ENCODE results near the gene PACRG.
A peak's percentile ranks its signal among the peaks of the same experiment; 100 is the strongest.

PACRG gene

DNA sequence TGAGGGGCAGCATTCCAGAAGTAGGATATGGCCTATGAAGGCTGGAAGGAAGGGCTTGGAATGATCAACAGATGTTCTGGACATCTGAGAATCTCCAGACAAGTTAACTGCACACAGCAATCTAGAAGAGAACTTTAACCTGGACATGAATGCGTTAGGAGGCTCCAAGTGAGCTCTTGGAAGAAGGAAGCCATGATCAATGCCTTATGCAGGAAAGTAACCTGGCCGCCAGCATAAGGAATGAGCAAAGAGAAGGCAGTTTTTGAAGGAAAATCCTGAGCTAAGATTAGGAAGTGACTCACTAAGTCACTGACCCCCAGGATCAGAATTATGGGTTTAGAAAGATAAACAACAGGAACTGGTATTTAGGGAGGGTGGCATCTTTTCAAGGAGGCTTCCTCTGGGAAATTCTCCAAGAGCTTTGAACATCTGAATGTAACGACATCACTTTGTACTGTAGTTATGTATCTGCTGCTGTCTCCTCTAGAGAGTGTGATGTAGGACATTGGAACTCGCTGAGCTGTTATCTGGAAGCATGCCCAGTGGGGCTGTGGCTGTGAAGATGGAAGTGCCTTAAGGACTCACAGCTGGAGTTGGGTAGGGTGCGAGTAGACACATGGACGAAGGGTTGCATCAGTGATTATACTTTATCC is 236.8 kb downstream of the PACRG start:
- Mint-ChIP-seq H3K4me3 (no peak overlapping the region), H3K27me3 (ENCODE audit: low read depth, poor library complexity) (peaks cover 6% of the 10 kb centered on the region), H3K36me3 (ENCODE audit: low read depth) (peaks cover 5% of the 10 kb centered on the region), H3K9me3 (peaks cover 9% of the 10 kb centered on the region), H3K27ac (no peak overlapping the region), H3K4me1 (peaks cover 6% of the 10 kb centered on the region)
- TF ChIP-seq, protein P1, sequence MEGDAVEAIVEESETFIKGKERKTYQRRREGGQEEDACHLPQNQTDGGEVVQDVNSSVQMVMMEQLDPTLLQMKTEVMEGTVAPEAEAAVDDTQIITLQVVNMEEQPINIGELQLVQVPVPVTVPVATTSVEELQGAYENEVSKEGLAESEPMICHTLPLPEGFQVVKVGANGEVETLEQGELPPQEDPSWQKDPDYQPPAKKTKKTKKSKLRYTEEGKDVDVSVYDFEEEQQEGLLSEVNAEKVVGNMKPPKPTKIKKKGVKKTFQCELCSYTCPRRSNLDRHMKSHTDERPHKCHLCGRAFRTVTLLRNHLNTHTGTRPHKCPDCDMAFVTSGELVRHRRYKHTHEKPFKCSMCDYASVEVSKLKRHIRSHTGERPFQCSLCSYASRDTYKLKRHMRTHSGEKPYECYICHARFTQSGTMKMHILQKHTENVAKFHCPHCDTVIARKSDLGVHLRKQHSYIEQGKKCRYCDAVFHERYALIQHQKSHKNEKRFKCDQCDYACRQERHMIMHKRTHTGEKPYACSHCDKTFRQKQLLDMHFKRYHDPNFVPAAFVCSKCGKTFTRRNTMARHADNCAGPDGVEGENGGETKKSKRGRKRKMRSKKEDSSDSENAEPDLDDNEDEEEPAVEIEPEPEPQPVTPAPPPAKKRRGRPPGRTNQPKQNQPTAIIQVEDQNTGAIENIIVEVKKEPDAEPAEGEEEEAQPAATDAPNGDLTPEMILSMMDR (IDR thresholded peaks at IDR 0.05), result no peak
- no peak for DNase-seq

DNA sequence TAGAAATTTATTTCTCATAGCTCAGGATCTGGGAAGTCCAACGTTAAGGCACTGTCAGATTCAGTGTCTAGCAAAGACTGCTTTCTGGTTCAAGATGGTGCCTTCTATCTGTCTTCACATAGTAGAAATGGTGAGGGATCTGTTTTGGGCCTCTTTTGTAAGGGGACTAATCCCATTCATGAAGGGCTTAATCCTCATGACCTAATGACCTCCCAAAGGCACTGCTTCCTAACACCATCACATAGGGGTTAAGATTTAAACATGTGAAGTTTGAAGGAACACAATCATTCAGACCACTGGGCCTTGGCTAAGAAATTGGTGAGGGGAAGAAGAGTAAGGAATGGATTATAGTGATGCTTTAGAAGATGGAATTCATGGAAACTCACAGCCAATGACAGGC is 237.6 kb downstream of the PACRG start:
- no peak for DNase-seq
- TF ChIP-seq, protein P1 (IDR thresholded peaks at IDR 0.05), result no peak
- no peak overlapping the region for H3K4me3 Mint-ChIP-seq
- peaks cover 11% of the 10 kb centered on the region for H3K9me3 Mint-ChIP-seq
- H3K27me3 Mint-ChIP-seq (ENCODE audit: low read depth, poor library complexity), result peaks cover 6% of the 10 kb centered on the region
- peaks cover 5% of the 10 kb centered on the region for H3K36me3 Mint-ChIP-seq (ENCODE audit: low read depth)
- H3K4me1 Mint-ChIP-seq, result peaks cover 12% of the 10 kb centered on the region
- H3K27ac Mint-ChIP-seq, result no peak overlapping the region

DNA sequence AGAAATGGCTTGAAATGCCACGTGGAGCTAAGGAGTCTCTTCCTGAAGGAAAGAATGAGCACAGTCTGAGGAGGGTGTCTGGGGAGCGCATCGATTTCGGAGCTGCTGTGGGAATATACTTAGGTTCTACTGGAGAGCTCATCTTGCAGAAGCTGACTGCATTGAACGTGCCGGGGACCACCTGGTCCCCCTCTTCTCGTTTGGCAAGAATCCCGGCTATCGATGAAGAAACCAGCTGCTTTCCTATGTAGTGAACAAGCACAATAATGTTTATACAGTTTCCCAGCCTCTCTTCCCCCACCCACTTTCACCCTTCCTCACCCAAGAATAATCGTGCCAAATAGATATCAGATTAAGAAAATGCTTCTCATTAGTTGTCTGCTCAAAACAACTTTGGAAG is 242.5 kb downstream of the PACRG start:
- Mint-ChIP-seq H3K4me3 (no peak overlapping the region), H3K27ac (no peak overlapping the region), H3K4me1 (peaks cover 60% of the 10 kb centered on the region), H3K36me3 (ENCODE audit: low read depth) (peaks cover 15% of the 10 kb centered on the region), H3K27me3 (ENCODE audit: low read depth, poor library complexity) (peaks cover 2% of the 10 kb centered on the region), H3K9me3 (peaks cover 27% of the 10 kb centered on the region)
- TF ChIP-seq, protein P1 (IDR thresholded peaks at IDR 0.05), result no peak
- DNase-seq, result no peak

DNA sequence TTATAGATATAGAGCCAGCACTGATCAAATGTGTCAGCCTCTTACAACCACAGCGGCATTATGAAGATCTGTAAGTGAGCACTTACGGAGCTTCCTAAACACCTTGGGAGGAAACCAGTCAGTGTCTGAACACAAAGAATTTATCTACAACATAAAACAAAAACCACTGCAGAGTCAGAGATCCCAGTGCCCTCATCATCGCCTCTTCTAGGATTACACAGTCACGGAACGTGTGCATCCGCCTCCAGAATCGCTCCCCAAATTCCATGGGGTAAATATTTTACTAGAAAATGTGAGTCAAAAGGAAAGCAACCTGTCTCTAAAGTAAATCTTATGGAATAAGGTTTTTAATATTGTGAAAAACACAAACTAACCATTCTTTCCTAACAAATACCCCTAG is 243.6 kb downstream of the PACRG start:
- Mint-ChIP-seq H3K27ac (peak overlapping the region; percentile 97), H3K4me3 (no peak overlapping the region), H3K27me3 (ENCODE audit: low read depth, poor library complexity) (peaks cover 2% of the 10 kb centered on the region), H3K36me3 (ENCODE audit: low read depth) (peaks cover 10% of the 10 kb centered on the region), H3K4me1 (peaks cover 72% of the 10 kb centered on the region), H3K9me3 (peaks cover 22% of the 10 kb centered on the region)
- no peak for DNase-seq
- TF ChIP-seq, protein P1 (IDR thresholded peaks at IDR 0.05), result no peak

DNA sequence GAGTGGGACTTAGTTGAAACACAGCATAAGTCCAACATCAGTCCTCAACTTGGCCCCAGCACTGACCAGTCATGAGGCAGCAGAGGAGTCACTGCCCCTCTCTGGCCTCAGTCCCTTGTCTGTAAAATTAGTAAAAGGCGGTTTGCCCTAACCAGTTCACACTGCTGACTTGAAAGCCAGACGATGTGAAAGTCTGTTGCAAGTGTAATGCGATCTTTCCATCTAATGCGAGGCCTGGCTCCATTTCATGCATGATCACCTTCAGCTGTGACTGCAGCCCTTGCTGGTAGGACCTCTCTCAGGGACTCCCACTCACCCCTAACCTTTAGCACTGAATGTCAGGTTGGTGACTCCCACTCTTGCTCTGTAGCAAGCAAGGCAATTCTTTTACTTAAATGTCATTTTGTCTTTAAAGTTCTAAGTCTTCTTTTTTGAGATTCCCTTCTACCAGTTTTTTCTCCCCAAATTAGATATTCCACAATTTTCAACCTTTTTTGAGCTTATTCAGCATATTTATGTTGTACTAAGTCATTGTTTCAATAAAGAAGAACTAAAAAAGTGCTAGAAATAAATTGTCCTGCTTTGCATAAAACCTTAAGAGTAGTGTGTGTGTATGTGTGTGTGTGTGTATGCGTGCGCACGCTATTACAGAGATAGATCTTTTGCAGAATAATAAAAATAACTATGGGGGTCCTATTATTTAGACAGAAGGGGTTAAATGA is 245.5 kb downstream of the PACRG start:
- Mint-ChIP-seq H3K4me3 (peak overlapping the region; percentile 53), H3K4me1 (peaks cover 76% of the 10 kb centered on the region), H3K27ac (peak overlapping the region; percentile 97), H3K36me3 (ENCODE audit: low read depth) (peaks cover 10% of the 10 kb centered on the region), H3K9me3 (peaks cover 22% of the 10 kb centered on the region), H3K27me3 (ENCODE audit: low read depth, poor library complexity) (peaks cover 2% of the 10 kb centered on the region)
- peak; percentile 60 for DNase-seq
- TF ChIP-seq, protein P1 (IDR thresholded peaks at IDR 0.05), result no peak

Measured in nephron progenitor cell (in vitro differentiated cells).